K562 (cell line): Measurements from ENCODE around the gene IGF2BP1. TPM values are rescaled to one million over a fixed set of nuclear protein-coding genes. Genes with fewer than 3 reads are reported as not detected.

Source experiments
- ARID4B ChIP-seq: sonication (generic); formaldehyde crosslinking; IDR thresholded peaks from 2 replicates; pipeline ENCODE4 v1.8.0; 2022; ENCODE audit warnings: mild to moderate bottlenecking, missing genetic modification reagents
- ATF6 ChIP-seq: sonication (generic); formaldehyde crosslinking; IDR thresholded peaks from 2 replicates; pipeline ENCODE4 v1.4.0; 2020; ENCODE audit warnings: mild to moderate bottlenecking, missing genetic modification reagents
- CBX8 ChIP-seq: fragments of 200-600 bp; sonication (generic); IDR thresholded peaks from 2 replicates; pipeline ENCODE4 v1.6.1; 2012; ENCODE audit warnings: borderline replicate concordance, mixed run types, low read depth, mild to moderate bottlenecking, moderate library complexity, mixed read lengths, low read length, control low read depth, inconsistent platforms; ENCODE audit not compliant: poor library complexity, severe bottlenecking; ENCODE audit errors: extremely low read depth
- EGR1 ChIP-seq: fragments of 450-650 bp; conservative IDR thresholded peaks from 2 replicates; pipeline ENCODE4 v1.6.1; 2017; ENCODE audit warnings: mild to moderate bottlenecking
- FOXM1 ChIP-seq, 2 experiments: fragments of 450-650 bp in 1 of 2; sonication (generic) in 1 of 2; formaldehyde crosslinking in 1 of 2; IDR thresholded peaks; 2 replicates each; pipeline versions ENCODE4 v1.6.1 to v1.9.0; 2017 to 2022; ENCODE audit warnings: low read depth in 2 of 2, mild to moderate bottlenecking in 2 of 2, missing genetic modification reagents in 1 of 2, moderate library complexity in 1 of 2
- FUS ChIP-seq: fragments of 200-400 bp; formaldehyde crosslinking; optimal IDR thresholded peaks from 2 replicates; pipeline ENCODE3; 2017; ENCODE audit warnings: low read depth, low read length
- JUND ChIP-seq, 2 experiments: IDR thresholded peaks; 2 replicates in 1 of 2; 3 replicates in 1 of 2; pipeline ENCODE4 v1.6.1; 2011; ENCODE audit warnings: borderline replicate concordance in 2 of 2, low read depth in 2 of 2, low read length in 2 of 2, improper control_type of control experiment in 1 of 2, missing biosample characterization in 1 of 2, missing genetic modification characterization in 1 of 2, missing genetic modification reagents in 1 of 2
- PHB2 ChIP-seq: fragments of 450-650 bp; IDR thresholded peaks from 2 replicates; pipeline ENCODE4 v1.6.1; 2017; ENCODE audit warnings: low read depth
- SMARCE1 ChIP-seq: fragments of 450-650 bp; IDR thresholded peaks from 2 replicates; pipeline ENCODE4 v1.7.1; 2016; ENCODE audit warnings: mild to moderate bottlenecking
- THRAP3 ChIP-seq: fragments of 450-650 bp; IDR thresholded peaks from 2 replicates; pipeline ENCODE4 v1.6.1; 2016; ENCODE audit warnings: mild to moderate bottlenecking, inconsistent platforms, borderline replicate concordance
- ZBTB7A ChIP-seq: IDR thresholded peaks from 2 replicates; pipeline ENCODE4 v1.6.1; 2011; ENCODE audit warnings: low read depth, mild to moderate bottlenecking, low read length, moderate library complexity, borderline replicate concordance; ENCODE audit not compliant: control insufficient read depth
- ZKSCAN3 ChIP-seq: fragments of 250-450 bp; sonication (Bioruptor Pico); IDR thresholded peaks from 2 replicates; pipeline ENCODE4 v1.4.0; 2020
- ZNF518B ChIP-seq: fragments of 250-450 bp; sonication (Bioruptor Pico); IDR thresholded peaks from 2 replicates; pipeline ENCODE4 v1.5.0; 2021; ENCODE audit warnings: mild to moderate bottlenecking, moderate library complexity
- ZNF778 ChIP-seq: fragments of 450-650 bp; formaldehyde crosslinking; IDR thresholded peaks from 2 replicates; pipeline ENCODE4 v1.4.0; 2020; ENCODE audit warnings: mild to moderate bottlenecking, moderate library complexity
- ZZZ3 ChIP-seq: fragments of 450-650 bp; IDR thresholded peaks from 2 replicates; pipeline ENCODE4 v1.6.1; 2016; ENCODE audit warnings: antibody characterized with exemption, mild to moderate bottlenecking, moderate library complexity
- polyA plus RNA-seq, 8 experiments: library from polyadenylated mRNA; depleted of rRNA in 4 of 8; stranded (reverse) in 5 of 8; unstranded in 3 of 8; fragments of >200 nt; fragmentation: Nextera tagmentation in 2 of 8; fragmentation: Illumina TruSeq in 1 of 8; extraction: Ambion mirVana in 2 of 8; extraction: Trizol in 1 of 8; gene quantifications; 2 replicates each; pipeline versions ENCODE4 v1.2.1 to v1.2.3, GENCODE V29; 2011 to 2014; ENCODE audit warnings: inconsistent platforms in 1 of 8, missing spikeins in 1 of 8
- total RNA-seq, 7 experiments: library from RNA; depleted of rRNA in 6 of 7; stranded (reverse); fragments of >200 nt in 6 of 7; fragmentation: Illumina TruSeq in 2 of 7; extraction: Trizol in 2 of 7; gene quantifications; 2 replicates each; pipeline versions ENCODE4 v1.2.1 to v1.2.3, GENCODE V29; 2011 to 2021; ENCODE audit warnings: low replicate concordance in 1 of 7
- TF ChIP-seq, protein P1 (sequence below): fragments of 450-650 bp; formaldehyde crosslinking; IDR thresholded peaks from 2 replicates; pipeline ENCODE4 v1.4.0; 2020; ENCODE audit warnings: mild to moderate bottlenecking, mixed read lengths

The IGF2BP1 gene
- total and polyA plus RNA-seq, 9 of the 15 experiments (the other 6 are each of a cell fraction or from before 2014, with no cell fraction given): 13.0 to 318 (median 53.6) TPM

DNA sequence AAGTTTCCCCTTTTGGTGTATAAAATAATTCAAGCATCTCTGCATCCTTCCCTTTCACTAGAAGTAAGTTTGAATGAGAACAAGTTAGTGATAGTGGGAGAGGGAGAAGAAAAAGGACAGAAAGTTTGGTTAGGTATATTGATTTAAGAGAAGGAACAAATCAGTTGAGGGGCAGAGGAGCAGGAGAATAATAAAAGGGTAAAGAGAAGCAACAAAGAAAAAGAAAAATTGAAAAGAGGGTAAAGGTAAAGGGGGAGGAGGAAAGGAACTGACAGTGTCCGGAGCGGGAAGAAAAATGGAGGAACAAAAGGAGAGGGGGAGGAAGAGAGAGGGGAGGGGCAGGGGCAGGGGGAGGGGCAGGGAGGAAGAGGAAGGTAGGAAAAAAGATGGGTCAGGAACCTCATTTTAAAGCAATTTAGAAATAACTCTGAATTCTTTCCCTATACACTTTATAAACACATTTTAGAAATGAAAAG, 6.3 kb upstream of the IGF2BP1 start (continued):
- TF ChIP-seq ZNF518B (CRISPR knock-in tag): no peak
- no peak for TF ChIP-seq JUND (IDR thresholded peaks at IDR 0.05; ENCODE audit: borderline replicate concordance, low read depth, low read length)
- TF ChIP-seq JUND (tag; IDR thresholded peaks at IDR 0.05; ENCODE audit: borderline replicate concordance, low read depth, low read length): no peak
- TF ChIP-seq THRAP3: no peak
- no peak for TF ChIP-seq ZNF778 (CRISPR knock-in tag)
- no peak for TF ChIP-seq ZKSCAN3 (CRISPR knock-in tag)
- TF ChIP-seq, protein P1, sequence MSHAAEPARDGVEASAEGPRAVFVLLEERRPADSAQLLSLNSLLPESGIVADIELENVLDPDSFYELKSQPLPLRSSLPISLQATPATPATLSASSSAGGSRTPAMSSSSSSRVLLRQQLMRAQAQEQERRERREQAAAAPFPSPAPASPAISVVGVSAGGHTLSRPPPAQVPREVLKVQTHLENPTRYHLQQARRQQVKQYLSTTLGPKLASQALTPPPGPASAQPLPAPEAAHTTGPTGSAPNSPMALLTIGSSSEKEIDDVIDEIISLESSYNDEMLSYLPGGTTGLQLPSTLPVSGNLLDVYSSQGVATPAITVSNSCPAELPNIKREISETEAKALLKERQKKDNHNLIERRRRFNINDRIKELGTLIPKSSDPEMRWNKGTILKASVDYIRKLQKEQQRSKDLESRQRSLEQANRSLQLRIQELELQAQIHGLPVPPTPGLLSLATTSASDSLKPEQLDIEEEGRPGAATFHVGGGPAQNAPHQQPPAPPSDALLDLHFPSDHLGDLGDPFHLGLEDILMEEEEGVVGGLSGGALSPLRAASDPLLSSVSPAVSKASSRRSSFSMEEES: no peak
- TF ChIP-seq CBX8: no peak
- TF ChIP-seq ZBTB7A: no peak
- 0 out of 2 replicates have a peak, but pooled peaks have one; percentile 42 for TF ChIP-seq PHB2
- TF ChIP-seq FOXM1 (IDR thresholded peaks at IDR 0.05; ENCODE audit: low read depth): no peak
- no peak for TF ChIP-seq FOXM1 (CRISPR knock-in tag; IDR thresholded peaks at IDR 0.05; ENCODE audit: low read depth)
- no peak for TF ChIP-seq FUS
- TF ChIP-seq ZZZ3: no peak
- no peak for TF ChIP-seq EGR1
- no peak for TF ChIP-seq ARID4B (CRISPR knock-in tag)
- TF ChIP-seq ATF6: no peak
- peak; percentile 65 for TF ChIP-seq SMARCE1
